ENCODE data around the gene SLC8A3. TPM values are rescaled to one million over a fixed set of nuclear protein-coding genes. Genes with fewer than 3 reads are reported as not detected.

Gene SLC8A3
- total RNA-seq, 1 donor from 2014 or later = 2.9 TPM

DNA sequence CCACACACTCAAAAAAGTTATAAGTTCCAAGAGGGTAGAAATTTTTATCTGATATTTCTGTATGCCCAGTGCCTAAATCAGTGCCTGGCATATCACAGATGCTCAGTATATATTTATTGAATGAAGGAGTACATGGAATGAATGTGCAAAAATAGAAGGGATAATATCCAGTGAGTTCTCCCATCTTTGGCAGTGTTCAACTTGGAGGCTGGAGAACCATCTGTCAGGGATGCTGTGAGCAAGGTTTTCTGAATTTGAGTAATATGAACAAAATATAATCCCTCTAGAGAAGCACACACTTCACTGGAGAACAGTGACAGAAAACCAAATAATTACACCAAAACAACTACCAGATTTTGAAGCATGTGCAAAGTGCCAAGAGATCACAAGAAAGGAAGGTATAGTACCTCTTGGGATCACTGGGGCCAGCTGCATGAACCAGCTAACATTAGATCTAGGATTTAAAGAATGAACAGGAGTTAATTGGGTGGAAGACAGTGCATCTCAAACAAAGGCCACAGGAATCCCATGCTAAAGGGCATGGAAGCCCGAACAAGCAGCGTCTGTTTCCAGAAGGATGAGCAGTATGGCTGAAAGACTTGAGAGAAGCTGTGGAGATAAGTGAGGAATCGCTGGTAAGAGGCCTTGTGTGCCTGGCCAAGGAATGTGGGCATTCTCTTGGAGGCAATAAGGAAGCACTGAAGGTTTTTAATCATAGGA is 11.5 kb downstream of the SLC8A3 start:
- no peak for DNase-seq (ENCODE audit: low spot score)

DNA sequence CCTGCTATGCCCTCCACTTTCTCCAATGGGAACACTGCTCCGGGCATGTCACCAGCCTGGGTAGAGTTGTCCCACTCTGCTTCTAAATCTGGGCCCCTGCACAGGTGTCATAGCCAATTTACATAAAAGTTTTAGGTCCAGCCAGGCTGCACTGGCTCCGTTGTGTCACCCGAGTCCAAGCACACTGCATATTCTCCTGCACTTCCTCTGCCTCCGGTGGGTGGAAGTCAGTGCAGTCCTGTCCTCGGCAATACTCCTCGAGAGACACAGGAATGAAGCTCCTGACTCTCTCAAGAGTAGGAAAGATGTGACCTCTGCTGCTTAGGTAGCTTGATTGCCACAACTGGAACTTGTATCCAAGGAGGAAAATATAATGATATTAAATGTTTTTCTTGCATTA is 15.2 kb downstream of the SLC8A3 start:
- DNase-seq (ENCODE audit: low spot score) = no peak

DNA sequence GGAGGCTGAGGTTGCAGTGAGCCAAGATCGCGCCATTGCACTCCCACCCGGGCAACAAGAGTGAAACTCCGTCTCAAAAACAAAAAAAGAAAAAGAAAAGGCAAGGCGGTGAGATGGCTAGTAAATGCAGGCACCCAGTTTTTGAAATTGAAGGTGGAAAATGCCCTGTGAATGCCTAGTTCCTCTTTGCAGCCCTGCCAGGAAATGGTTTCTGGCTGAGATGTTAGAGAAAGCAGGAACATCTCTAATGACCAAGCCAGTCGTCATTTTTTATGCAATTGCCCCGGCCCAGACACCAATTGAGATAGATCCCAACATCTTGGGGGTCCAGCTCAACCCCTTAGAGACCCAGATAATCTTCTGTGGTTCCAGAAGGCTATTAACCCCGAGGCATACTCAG is 17.0 kb downstream of the SLC8A3 start:
- no peak for DNase-seq (ENCODE audit: low spot score)

DNA sequence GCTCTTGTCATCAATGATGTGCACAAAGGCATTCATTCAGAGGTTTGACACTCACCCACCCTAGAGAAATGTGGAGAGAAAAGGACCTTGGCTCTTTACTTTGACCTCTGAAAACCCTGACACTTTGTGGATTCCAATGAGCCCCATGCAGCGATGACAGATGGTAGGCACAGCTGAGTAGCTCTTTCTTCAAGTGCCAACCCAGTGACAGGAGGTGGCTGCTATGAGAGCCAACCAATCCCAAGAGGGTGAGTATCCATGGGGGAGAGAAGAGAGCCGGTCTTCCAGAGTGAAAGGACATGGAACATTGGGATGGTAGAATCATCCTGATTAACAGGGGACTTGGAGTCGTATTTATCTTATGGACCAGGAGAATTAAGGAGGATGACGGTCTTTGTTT is 17.8 kb downstream of the SLC8A3 start:
- DNase-seq (ENCODE audit: low spot score) = no peak

DNA sequence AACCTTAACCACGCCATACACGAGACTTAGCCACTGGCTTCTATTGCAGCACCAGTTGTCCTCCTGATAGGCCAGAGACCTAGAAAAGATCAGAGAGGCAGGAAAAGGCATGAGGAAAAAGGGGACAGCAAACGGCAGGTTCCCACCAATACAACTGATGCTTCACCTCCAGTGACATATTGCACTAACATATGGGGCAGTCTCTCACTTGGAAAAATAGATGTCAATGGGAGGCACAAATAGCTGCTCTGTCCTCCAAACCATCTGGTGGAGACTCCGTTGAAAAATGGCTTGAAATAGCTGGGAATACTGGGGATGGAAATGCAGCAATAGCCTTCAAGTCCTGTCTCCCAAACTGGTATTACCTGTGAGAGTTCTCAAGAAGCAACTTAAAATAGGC is 20.3 kb downstream of the SLC8A3 start:
- DNase-seq (ENCODE audit: low spot score) = no peak

DNA sequence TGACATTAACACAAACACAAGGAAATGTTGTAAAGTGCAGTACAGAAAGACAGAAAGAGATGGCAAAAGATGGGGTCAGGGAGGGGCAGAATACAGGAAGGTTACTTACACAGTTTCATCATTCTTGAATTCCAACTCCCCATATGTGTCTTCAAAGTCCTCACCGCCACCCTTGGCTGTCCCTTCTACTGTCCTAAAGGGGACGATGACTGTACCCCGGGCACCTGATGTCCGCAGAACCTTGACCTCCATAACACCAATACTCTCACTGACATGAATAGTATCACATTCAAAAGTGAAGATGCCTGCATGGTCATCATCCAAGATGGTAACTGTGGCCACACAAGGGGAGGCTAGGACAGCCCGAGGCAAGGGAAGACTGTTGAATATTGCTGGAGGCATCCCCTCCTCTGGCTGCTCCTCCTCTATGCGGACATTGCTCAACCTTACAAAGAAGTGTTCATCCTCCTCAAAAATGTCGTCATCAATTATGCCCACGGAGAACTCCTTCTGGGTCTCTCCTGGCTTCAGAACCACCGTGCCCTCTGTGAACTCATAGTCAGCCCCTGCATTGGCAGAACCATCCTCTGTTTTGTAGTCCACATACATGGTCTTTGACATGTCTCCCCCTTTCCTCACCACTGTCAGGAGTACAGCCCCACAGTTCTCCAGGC is 22.1 kb downstream of the SLC8A3 start:
- no peak for DNase-seq (ENCODE audit: low spot score)

DNA sequence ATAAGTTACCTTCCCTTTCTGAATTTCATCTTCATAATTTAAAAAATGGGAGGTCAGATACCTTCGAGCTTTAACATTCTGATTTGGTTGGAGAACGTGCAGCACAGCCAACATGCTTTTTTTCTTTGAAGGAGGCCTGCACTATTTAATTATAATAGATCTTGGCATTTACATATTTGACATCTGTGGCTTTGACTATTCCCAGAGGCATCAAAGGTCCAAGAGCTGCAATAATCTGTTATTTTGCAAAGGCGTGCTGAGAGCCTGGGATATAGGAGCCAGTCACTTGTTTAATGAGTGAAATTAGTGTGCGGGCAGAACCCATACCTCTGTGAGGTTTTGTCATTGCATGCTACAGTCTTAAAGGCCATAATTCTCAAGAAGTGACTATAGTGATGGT is 26.4 kb downstream of the SLC8A3 start:
- no peak for DNase-seq (ENCODE audit: low spot score)

DNA sequence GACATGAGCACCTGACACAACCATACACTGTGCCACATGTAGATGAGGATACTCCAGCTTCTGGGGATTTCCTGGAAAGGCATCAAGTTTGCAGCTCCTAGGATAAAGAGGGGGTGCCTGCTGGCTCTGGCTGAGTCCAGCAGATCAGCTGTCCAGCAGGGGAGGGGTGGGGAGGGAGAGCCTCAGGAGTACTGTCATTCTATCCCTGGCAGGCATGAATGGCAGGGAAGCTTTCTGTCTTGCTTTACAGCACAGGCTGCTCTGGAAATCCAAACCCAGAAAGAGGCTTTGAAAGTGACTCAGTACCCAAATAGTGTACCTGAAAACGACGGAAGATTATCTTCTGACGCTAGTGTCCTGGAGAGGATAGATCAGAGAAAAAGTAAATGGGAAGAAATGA is 32.2 kb downstream of the SLC8A3 start:
- DNase-seq (ENCODE audit: low spot score) = no peak

DNA sequence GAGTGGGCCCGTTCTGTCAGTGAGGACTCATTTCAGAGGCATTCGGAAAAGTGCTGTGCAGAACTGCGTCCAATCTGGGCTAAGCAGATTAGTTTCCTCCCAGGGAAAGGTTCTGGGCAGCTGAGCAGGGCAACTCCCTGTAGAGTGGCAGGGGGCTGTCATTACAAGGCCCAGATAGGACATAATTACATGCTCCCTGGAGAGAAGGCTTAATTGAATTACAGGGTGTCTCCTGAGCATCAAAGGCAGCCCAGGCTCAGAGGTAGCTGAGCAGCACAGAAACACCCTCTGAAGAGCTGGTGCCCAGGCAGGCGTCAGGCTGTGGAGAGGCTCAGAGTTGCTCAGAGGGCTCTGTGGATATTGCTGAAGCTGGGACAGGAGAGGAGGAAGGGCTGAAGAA is 36.0 kb downstream of the SLC8A3 start:
- DNase-seq (ENCODE audit: low spot score) = no peak

DNA sequence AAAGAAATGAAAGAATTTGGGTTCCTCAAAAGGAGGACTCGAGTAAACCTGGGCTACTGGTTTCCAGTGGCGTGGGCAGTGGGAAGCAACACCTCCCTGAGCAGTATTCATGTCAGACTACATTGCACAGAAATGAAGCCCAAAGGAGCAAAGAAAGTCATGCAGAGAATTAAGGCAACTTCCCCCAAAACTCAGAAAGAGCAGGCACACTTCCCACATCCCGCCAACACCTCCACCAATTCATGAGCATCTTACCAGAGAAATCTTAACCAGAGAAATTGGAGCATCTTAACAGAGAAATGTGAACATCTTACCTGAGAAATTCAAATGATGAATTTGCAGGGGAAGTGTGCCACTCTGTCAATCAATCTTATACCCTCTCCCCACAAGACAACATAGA is 36.7 kb downstream of the SLC8A3 start:
- DNase-seq (ENCODE audit: low spot score) = no peak

DNA sequence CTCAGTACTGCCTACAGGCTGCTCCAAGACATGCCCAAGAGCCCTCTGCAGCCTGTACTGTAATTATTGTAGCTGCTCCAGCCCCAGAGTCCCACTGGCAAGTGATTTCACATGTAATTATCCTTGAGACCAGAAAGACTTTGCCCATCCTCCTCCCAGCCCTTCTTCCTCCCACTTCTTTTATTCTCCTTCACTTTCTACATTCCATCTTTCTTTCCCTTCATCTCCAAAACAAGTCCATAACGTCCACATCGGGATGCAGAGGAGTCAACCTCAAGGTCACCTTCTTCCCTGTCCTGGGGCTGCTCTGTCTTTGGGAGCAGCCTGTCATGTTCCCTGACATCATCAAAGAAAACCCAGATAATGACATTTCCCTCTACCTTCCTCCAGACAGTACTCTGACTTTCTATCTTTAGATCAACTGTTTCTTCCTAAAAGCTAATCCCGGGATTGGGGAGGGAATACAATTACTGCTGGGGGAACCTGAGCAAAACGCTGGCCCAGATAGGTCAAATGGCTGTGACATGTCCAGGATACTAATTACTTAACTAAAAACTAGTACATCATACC is 39.1 kb downstream of the SLC8A3 start:
- DNase-seq (ENCODE audit: low spot score) = no peak

DNA sequence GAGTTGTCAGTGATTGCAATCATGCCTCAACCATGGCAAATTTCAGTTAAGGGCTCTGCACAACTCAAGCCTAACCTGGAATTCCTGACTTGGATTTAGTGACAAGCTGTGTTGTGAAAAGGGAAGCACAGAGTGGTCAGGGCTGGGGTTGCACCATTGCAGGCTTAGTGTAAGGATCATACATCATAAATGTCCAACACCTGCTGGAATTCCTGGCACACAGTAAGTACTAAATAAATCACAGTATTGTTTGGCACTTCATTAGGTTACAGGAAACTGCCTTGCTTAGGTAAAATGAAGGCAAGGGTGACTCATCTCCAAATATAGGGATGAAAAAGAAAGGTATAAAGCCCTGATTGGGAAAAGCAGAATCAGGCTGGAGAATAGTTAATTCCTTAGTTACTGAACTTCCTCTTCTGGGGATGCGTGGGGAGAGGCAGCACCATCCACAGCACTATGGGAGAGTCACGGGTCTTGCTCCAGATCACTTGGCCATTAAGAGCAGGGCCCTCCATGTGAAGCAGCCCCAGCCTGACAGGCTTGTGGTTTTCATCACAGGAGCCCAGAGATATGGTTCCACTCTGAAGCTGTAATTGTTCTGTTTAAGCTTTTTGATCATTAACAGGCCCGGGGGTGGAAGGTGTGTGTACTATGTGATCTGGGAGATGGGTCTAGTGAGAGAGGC is 39.7 kb downstream of the SLC8A3 start:
- DNase-seq (ENCODE audit: low spot score) = no peak

DNA sequence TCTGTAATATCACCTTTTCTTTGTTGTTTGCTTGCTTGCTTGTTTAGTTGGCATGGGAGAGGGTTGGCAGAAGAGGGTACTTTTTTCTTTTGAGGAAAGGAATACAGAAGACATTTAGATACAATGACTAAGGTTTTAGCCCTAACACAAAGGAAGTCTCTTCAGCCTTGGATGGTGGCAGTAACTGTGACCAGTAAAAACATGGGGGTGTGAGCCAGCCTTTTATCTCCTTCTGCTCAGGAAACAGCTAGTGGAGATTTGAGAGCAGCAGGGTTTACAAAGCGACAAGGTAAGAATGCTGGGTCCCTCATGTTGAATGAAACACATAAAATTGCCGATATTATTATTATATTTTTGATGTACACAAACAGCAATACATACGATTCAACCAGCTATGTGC is 40.4 kb downstream of the SLC8A3 start:
- DNase-seq (ENCODE audit: low spot score) = no peak

DNA sequence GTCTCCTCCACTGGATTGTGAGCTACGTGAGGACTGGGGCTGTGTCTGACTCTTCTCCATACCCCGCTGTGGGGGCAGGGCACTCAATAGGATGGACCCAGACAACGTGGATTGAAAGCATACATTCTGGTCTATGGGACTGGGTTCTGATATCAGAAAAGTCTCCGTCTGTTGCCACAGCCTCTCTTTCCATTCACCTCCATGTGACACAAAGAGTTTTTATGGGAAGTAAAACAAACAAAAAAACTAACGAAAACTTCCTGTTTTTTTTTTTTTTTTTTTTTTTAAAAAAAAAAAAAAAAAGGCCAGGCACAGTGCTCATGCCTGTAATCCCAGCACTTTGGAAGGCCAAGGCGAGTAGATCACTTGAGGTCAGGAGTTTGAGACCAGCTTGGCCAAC is 44.7 kb downstream of the SLC8A3 start:
- no peak for DNase-seq (ENCODE audit: low spot score)

DNA sequence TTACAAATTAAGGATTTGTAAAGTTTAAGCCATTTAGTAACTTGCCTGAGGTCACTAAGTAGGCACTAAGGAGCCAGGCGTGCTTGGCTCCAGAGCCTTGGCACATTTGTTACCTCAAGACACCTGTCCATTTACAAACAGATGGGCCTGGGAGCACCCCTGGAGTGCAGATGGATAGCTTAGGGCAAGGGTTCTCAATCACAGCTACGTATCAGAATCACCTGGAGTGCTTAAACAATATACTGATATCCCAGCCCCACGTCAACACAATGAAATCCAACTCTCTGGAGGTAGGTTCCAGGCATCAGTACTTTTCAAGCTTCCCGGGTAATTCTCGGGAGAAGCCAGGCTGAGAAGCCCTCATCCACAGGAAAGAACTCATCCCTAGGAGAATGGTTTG is 45.4 kb downstream of the SLC8A3 start:
- DNase-seq (ENCODE audit: low spot score) = no peak

DNA sequence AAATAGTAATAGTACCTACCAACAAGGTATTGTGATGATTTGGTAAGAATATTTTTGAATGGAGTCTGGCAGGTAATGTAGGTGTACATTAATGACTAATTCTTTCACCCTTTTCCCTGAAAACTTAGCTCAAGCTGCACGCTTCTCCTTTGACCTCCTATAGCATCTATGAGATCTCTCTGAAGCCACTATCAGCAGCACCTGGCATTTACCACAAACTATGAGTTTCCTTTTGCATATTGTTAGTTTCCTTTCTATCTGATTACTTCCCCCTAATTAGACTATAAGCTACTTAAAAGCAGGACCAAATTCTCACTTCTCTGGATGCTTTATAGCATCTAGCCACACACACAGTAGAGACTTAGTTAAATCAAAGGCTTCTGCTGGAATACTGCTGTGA is 48.1 kb downstream of the SLC8A3 start:
- DNase-seq (ENCODE audit: low spot score) = no peak

DNA sequence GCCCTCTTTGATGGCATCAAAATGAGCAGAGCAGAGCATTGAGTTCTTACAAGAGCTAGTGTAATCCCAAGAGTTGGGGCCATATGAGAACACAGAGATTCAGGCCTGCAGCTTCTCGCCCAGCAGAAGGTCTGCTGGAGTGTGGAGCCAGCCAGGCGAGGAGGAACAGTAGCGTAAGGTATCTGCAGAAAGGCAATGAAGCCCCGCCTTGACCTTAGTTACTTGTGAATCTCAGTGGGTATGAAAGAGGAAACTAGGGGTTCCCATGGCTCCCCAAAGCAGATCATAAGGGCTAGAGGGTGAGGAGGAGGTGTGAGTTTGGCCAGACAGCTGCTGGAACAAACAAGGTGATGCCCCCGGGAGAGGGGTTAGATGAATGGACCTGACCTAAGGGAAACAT is 49.4 kb downstream of the SLC8A3 start:
- DNase-seq (ENCODE audit: low spot score) = no peak

DNA sequence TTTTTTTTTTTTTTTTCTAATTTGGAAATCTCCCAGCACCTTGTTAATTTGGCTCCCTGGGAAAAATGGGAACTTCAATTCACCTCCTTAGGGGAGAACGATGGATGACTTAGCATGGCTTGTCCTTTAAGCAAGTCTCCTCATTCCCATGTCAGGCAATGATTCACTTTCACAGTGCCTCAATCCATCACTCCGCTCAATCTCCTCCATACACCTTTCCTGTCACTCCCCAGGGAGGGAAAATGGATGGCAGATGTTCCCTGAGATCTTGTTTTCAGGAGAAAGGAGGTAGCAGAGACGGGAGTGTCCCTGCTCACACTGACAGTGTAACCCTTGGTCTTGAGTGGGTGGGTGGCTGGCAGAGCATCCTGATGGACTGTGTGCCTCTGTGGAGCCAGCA is 51.0 kb downstream of the SLC8A3 start:
- DNase-seq (ENCODE audit: low spot score) = no peak

DNA sequence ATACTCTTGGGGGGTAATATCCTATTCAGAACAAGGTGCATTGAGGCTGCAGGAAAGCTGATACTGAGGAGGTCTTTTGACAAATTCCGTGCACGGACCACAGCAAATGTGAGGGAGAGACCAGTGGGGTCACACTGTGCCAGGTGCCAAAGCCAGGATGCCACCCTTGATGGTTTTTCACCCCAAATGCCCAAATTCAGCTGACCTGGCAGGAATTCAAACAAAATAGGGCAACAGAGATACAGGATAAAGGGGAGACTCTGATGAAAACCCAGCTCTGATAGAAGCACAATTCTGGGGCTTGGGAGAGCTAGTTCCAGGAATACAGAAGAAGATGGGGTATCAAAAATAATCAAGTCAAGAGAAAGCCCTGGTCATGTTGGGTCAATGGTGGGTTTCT is 55.3 kb downstream of the SLC8A3 start:
- DNase-seq (ENCODE audit: low spot score) = no peak

DNA sequence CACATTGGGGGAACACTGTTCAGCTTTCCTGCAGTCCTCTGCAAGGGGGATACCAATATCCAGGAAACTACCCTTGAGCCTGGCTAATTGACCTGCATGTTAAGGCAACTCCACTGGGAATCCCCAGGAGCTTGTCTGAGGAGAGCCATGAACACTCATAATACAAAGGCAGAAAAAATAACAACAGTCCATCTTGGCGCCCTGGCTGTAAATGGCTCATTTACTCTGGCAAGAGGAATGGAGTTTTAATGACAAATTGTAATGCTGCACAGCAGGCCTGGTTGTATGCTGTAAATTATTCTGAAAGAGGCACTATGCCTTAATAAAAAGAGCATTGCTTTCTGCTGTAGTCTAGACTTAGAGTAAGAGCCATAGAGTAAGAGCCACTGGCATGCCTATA is 58.3 kb downstream of the SLC8A3 start:
- DNase-seq (ENCODE audit: low spot score) = no peak

DNA sequence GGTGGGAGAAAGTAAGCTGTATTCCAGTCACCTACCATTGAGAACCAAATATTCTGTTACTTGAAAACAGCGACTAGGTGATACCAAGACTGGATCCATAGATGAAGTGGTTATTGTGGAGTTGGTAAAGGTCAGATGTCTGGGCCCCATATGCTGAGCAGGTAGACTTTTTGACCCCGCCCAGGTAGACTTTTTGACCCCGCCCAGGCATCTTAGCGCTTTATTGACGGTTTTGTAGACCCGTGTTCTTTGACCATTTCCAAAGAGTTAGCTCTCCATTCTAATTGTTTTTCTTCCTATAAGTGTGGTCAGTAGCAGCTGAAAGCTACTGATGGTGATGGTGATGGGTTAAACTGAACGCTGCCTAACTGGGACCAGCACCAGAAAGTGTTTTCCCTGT is 61.6 kb downstream of the SLC8A3 start:
- DNase-seq (ENCODE audit: low spot score) = no peak

DNA sequence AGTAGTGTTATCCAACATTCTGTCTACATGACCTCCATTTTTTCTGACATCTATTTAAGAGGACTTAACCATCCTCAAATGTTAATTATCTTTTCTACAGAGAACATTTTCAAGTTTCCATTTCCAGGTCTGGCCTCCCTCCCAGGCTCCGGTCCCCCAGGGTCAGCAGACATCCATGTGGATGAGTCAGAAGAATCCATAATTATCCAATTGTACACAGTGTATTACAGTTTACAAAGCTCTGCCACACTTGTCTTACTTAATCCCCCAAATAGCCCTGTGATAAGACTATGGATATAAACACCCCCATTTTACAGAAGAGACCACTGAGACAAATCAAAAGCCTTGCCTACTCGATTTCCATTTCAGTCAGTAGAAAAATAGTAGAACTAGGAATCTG is 65.0 kb downstream of the SLC8A3 start:
- no peak for DNase-seq (ENCODE audit: low spot score)

DNA sequence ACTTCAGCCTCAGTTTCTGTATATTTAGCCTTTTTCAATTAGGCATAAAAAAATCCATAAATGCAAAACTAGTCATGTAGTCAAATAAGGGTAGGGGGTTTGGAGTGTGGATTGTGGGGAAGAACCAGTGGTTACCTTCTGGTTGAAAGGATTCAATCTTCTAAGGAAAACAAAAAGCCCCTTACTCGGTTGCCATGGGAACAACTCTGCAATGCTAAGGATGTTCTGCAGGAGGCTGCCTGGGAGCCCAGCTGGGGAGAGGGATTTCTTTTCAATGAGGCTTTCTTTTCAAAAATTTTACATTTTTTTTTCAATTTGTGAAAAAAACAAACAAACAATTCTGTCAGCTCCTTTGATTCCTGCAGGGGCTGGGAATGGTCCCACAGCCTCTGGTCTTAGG is 67.2 kb downstream of the SLC8A3 start:
- no peak for DNase-seq (ENCODE audit: low spot score)

Measured in umbilical cord (tissue), 2 donors.